Tibial artery (tissue), 4 donors: ENCODE measurements around the gene SLC9A5.

Source experiments
- DNase-seq, 2 donors: peaks; one replicate each; pipeline ENCODE4 v3.0.0-alpha.2; 2019
- H3K27ac ChIP-seq, 2 donors: fragments of 200-600 bp; sonication (generic) in 1 of 2; 1 replicate in 1 of 2; 2 replicates in 1 of 2; pipeline ENCODE4 v1.5.1; 2018 to 2019; ENCODE audit warnings: mild to moderate bottlenecking in 1 of 2
- H3K27me3 ChIP-seq, 2 donors: fragments of 200-600 bp; sonication (generic) in 1 of 2; one replicate each; pipeline versions ENCODE4 v1.5.1 to v1.6.0; 2016 to 2019
- H3K36me3 ChIP-seq, 3 donors: fragments of 200-600 bp; sonication (generic) in 2 of 3; one replicate each; pipeline ENCODE4 v1.5.1; 2016 to 2019; ENCODE audit warnings: mild to moderate bottlenecking in 2 of 3
- H3K4me1 ChIP-seq, 4 donors: fragments of 200-600 bp; sonication (generic) in 2 of 4; 1 replicate in 3 of 4; 2 replicates in 1 of 4; pipeline ENCODE4 v1.5.1; 2016 to 2019
- H3K4me3 ChIP-seq, 2 donors: fragments of 200-600 bp; sonication (generic) in 1 of 2; 1 replicate in 1 of 2; 2 replicates in 1 of 2; pipeline ENCODE4 v1.5.1; 2018 to 2019; ENCODE audit warnings: mild to moderate bottlenecking in 2 of 2
- H3K9me3 ChIP-seq, 3 donors: fragments of 200-600 bp; sonication (generic) in 1 of 3; one replicate each; pipeline ENCODE4 v1.5.1; 2016 to 2019
- intact Hi-C: fragments of 100-400 bp; cut with DNase I; formaldehyde crosslinking; loops from one replicate; pipeline ENCODE4 v1.15.0; 2023; ENCODE audit warnings: low total_unique reads
- TF ChIP-seq, protein P1 (sequence below), 2 experiments: fragments of 200-600 bp in 1 of 2; fragments of 450-650 bp in 1 of 2; IDR thresholded peaks; one replicate each; pipeline ENCODE4 v1.5.1; 2017 to 2019; ENCODE audit warnings: antibody characterized with exemption in 2 of 2, mild to moderate bottlenecking in 1 of 2, moderate library complexity in 1 of 2

Gene SLC9A5

GRCh38 chr16:67301080-67301782 lies 52.5 kb downstream of the SLC9A5 start:
- H3K27ac ChIP-seq: peak overlapping the region in 1 of 2 donors; percentile 27

GRCh38 chr16:67302076-67302475 lies 53.3 kb downstream of the SLC9A5 start:
- Histone ChIP-seq H3K27ac (peak overlapping the region in 1 of 2 donors; percentile 27), H3K9me3 (no peaks in the 10 kb centered on the region), H3K4me1 (peaks cover 0 to 5% (median 2%) of the 10 kb centered on the region in 4 donors), H3K27me3 (no peaks in the 10 kb centered on the region), H3K4me3 (no peak overlapping the region), H3K36me3 (no peaks in the 10 kb centered on the region)
- DNase-seq: peak in 1 of 2 donors; percentile 27
- TF ChIP-seq, protein P1, sequence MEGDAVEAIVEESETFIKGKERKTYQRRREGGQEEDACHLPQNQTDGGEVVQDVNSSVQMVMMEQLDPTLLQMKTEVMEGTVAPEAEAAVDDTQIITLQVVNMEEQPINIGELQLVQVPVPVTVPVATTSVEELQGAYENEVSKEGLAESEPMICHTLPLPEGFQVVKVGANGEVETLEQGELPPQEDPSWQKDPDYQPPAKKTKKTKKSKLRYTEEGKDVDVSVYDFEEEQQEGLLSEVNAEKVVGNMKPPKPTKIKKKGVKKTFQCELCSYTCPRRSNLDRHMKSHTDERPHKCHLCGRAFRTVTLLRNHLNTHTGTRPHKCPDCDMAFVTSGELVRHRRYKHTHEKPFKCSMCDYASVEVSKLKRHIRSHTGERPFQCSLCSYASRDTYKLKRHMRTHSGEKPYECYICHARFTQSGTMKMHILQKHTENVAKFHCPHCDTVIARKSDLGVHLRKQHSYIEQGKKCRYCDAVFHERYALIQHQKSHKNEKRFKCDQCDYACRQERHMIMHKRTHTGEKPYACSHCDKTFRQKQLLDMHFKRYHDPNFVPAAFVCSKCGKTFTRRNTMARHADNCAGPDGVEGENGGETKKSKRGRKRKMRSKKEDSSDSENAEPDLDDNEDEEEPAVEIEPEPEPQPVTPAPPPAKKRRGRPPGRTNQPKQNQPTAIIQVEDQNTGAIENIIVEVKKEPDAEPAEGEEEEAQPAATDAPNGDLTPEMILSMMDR (IDR thresholded peaks at IDR 0.05): no peak
- intact Hi-C loops: no loop called here

More at GRCh38 chr16:67301080-67301782, 52.5 kb downstream of the SLC9A5 start:
- DNase-seq: peak; percentile 71 to 75
- intact Hi-C loops: no loop called here
- no peaks in the 10 kb centered on the region for H3K27me3 ChIP-seq
- TF ChIP-seq, protein P1 (IDR thresholded peaks at IDR 0.05): no peak
- H3K4me1 ChIP-seq: peaks cover 0 to 5% (median 2%) of the 10 kb centered on the region in 4 donors
- H3K4me3 ChIP-seq: no peak overlapping the region
- no peaks in the 10 kb centered on the region for H3K9me3 ChIP-seq
- H3K36me3 ChIP-seq: no peaks in the 10 kb centered on the region

- Histone ChIP-seq H3K4me3 (no peak overlapping the region), H3K9me3 (no peaks in the 10 kb centered on the region), H3K4me1 (peaks cover 0 to 5% (median 2%) of the 10 kb centered on the region in 4 donors), H3K36me3 (no peaks in the 10 kb centered on the region), H3K27ac (no peak overlapping the region), H3K27me3 (no peaks in the 10 kb centered on the region)
- intact Hi-C loops: no loop called here
- peak in 1 of 2 donors; percentile 52 for DNase-seq
- TF ChIP-seq, protein P1 (IDR thresholded peaks at IDR 0.05): no peak
These were observed 54.2 kb downstream of the SLC9A5 start for GRCh38 chr16:67302970-67303369.

GRCh38 chr16:67304020-67304419 lies 55.2 kb downstream of the SLC9A5 start:
- H3K27ac ChIP-seq: no peak overlapping the region
- H3K27me3 ChIP-seq: no peaks in the 10 kb centered on the region
- intact Hi-C loops: no loop called here
- H3K9me3 ChIP-seq: no peaks in the 10 kb centered on the region
- no peak overlapping the region for H3K4me3 ChIP-seq
- peaks cover 0 to 5% (median 2%) of the 10 kb centered on the region in 4 donors for H3K4me1 ChIP-seq
- TF ChIP-seq, protein P1 (IDR thresholded peaks at IDR 0.05): no peak
- DNase-seq: peak in 1 of 2 donors; percentile 10
- no peaks in the 10 kb centered on the region for H3K36me3 ChIP-seq

DNA sequence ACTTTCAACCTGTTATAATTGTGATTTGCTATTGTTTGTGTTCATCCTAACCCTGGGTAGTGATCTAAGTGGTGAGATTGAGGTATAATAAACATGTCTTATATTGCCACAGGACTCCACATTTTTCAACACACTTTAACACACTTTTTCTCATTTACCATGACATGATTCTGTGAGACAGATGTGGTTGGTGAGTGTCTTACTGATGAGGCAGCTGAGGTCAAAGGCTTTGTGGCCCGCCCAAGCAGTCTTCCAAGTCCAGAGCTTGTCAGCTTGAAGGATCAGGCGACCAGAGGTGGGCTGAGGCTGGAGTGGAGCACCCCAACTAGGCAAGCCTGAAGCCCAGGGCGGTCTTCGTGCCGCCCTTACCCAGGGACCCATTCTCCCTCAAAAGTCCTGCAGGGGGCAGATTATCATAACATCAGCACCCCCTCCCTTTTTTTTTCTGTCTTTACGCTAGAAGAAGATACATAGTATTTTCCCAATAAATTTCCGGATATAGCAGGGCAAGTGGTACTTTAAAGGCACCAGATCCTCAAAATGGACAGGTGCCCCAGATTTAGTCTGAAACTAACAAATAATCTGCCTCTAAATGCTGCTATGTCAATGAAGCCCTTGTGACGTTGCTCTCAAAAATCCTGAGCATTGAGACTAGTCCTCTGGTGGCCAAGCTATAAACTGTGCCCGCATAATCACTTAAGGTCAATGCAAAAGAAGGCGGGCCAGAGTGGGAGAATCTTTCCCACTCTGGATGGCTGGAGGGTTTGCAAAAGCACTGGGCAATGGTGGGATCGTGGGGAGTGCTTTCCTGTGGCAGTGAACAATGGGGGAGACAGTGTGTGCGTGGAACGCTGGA lies 56.7 kb downstream of the SLC9A5 start:
- peaks cover 0 to 5% (median 2%) of the 10 kb centered on the region in 4 donors for H3K4me1 ChIP-seq
- no peak overlapping the region for H3K4me3 ChIP-seq
- H3K36me3 ChIP-seq: no peaks in the 10 kb centered on the region
- TF ChIP-seq, protein P1 (IDR thresholded peaks at IDR 0.05): no peak
- H3K27me3 ChIP-seq: no peaks in the 10 kb centered on the region
- no peaks in the 10 kb centered on the region for H3K9me3 ChIP-seq
- H3K27ac ChIP-seq: no peak overlapping the region
- intact Hi-C loops: no loop called here
- DNase-seq: peak in 1 of 2 donors; percentile 35
